Right atrium auricular region (tissue), 2 donors: ENCODE results near the gene PRR5L. TPM values are rescaled to one million over a fixed set of nuclear protein-coding genes. Genes with fewer than 3 reads are reported as not detected.

Experiments used
- DNase-seq: peaks from one replicate; pipeline ENCODE4 v3.0.0-alpha.2; 2019; ENCODE audit warnings: low spot score
- H3K27ac ChIP-seq, 2 donors: fragments of 200-600 bp; sonication (generic); 1 replicate in 1 of 2; 2 replicates in 1 of 2; pipeline ENCODE4 v1.5.1; 2016 to 2019
- H3K27me3 ChIP-seq, 2 donors: fragments of 200-600 bp; sonication (generic); one replicate each; pipeline versions ENCODE4 v1.5.1 to v1.6.0; 2017 to 2019
- H3K36me3 ChIP-seq: fragments of 200-600 bp; sonication (generic); one replicate; pipeline ENCODE4 v1.5.1; 2016
- H3K4me1 ChIP-seq, 2 donors: fragments of 200-600 bp; sonication (generic); one replicate each; pipeline versions ENCODE4 v1.5.1 to v1.6.0; 2017 to 2019
- H3K4me3 ChIP-seq, 2 donors: fragments of 200-600 bp; sonication (generic); 1 replicate in 1 of 2; 2 replicates in 1 of 2; pipeline ENCODE4 v1.5.1; 2017 to 2019; ENCODE audit warnings: mild to moderate bottlenecking in 1 of 2, moderate library complexity in 1 of 2
- H3K9me3 ChIP-seq, 2 donors: fragments of 200-600 bp; sonication (generic); one replicate each; pipeline ENCODE4 v1.5.1; 2019
- total RNA-seq, 2 donors: library from RNA; depleted of rRNA; stranded (reverse); fragments of >200 nt; gene quantifications; one replicate each; pipeline ENCODE4 v1.1.0, GENCODE V29; 2016
- TF ChIP-seq, protein P1 (sequence below), 2 donors: fragments of 200-600 bp; sonication (generic); IDR thresholded peaks; one replicate each; pipeline ENCODE4 v1.5.1; 2019; ENCODE audit warnings: antibody characterized with exemption in 2 of 2

PRR5L gene
- total RNA-seq, 2 donors from 2014 or later, result 1.3 to 6.8 TPM

DNA sequence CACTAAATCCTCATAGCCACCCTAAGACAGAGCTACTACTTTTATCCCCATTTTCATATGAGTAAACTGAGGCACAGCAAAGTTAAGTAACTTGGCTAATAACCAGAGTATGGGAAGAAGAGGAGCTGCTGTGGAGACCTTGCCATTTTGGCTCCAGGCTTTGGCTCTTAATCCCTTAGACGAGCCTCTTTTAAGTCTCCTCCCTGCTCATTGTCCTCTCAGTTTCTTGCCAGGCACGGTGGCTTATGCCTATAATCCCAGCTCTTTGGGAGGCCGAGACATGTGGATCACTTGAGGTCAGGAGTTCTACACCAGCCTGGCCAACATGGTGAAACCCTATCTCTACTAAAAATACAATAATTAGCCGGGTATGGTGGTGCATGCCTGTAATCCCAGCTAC is 78.6 kb downstream of the PRR5L start:
- Histone ChIP-seq H3K4me1 (peaks cover 0 to 9% of the 10 kb centered on the region in 2 donors), H3K27me3 (no peaks in the 10 kb centered on the region), H3K27ac (no peak overlapping the region), H3K4me3 (no peak overlapping the region), H3K9me3 (no peaks in the 10 kb centered on the region), H3K36me3 (no peaks in the 10 kb centered on the region)
- no peak for DNase-seq
- TF ChIP-seq, protein P1, sequence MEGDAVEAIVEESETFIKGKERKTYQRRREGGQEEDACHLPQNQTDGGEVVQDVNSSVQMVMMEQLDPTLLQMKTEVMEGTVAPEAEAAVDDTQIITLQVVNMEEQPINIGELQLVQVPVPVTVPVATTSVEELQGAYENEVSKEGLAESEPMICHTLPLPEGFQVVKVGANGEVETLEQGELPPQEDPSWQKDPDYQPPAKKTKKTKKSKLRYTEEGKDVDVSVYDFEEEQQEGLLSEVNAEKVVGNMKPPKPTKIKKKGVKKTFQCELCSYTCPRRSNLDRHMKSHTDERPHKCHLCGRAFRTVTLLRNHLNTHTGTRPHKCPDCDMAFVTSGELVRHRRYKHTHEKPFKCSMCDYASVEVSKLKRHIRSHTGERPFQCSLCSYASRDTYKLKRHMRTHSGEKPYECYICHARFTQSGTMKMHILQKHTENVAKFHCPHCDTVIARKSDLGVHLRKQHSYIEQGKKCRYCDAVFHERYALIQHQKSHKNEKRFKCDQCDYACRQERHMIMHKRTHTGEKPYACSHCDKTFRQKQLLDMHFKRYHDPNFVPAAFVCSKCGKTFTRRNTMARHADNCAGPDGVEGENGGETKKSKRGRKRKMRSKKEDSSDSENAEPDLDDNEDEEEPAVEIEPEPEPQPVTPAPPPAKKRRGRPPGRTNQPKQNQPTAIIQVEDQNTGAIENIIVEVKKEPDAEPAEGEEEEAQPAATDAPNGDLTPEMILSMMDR (IDR thresholded peaks at IDR 0.05), result no peak

DNA sequence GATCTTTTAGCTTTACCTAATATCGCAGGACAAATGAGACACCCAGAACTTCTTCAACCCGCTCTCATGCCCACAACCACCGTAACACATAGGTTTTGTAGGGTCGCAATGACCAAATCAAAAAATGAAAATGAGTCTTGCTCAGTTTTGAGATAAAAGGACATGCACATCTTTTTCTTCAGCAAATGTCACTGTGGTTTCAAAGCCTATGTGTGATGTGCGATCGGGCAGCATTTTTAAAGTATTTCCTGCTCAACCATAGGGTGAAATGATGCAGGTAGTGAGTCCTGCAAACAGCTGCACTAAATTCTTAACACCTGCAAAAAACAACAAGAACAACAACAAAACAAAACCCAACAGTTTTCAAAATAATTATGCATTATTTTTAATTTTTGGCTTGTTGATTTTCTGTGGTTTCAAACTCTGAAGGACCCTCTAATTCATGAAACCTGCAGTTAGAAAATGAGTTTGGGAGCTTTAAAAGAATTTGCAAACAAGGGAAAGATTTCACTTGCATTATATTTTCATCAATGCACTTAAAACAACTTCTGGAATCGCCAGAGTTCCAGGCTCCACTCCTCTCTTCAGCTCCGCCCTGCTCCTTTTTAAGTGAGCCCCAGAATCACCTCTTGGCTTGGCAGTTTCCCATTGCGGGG is 79.4 kb downstream of the PRR5L start:
- Histone ChIP-seq H3K9me3 (no peaks in the 10 kb centered on the region), H3K4me3 (peak overlapping the region in 1 of 2 donors; percentile 68), H3K36me3 (no peaks in the 10 kb centered on the region), H3K27me3 (no peaks in the 10 kb centered on the region), H3K27ac (peak overlapping the region in 1 of 2 donors; percentile 61), H3K4me1 (peaks cover 0 to 9% of the 10 kb centered on the region in 2 donors)
- TF ChIP-seq, protein P1 (IDR thresholded peaks at IDR 0.05), result no peak
- DNase-seq, result no peak

DNA sequence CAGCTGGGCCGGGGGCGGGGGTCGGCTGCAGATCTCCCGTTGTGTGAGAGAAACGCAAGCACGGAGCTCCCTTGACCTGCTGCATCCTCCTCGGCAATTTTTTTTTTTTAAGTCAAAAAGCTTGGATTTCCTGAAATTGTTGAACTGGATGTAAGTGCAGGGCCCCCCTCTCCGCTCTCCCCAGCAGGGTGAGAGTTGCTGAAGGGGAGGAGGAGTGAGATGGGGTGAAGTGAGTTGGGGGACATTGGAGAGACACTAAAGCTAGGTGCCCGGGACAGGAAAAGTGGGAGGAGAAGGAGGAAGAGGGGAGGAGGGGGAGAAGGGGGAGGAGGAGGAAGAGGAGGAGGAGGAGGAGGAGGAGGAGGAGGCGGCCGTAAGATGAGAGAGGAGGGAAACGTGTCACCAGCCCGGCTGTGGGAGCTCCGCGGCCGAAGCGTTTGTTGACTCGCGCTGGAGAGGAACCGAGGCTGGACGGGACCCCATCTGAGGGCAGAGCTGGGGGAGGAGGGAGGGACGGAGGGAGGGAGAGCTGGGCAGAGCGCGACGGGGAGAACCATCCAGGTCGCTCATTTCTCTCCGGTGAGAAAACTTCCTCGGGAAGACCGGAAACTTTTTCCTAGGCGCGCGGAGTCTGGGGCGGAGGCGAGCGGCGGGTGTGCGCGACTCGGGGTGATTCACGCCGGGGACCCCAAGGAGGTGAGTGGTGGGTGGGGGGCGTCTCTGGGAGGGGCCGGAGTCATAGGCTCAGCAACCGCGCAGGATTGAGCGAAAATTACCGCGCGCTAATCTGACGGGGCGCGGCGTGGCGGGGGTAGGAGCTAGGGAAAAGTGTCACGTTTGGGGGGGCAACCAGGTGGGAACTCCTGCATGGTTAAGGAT is 80.2 kb downstream of the PRR5L start:
- Histone ChIP-seq H3K36me3 (no peaks in the 10 kb centered on the region), H3K27ac (peak overlapping the region; percentile 43 to 61), H3K27me3 (no peaks in the 10 kb centered on the region), H3K4me1 (peaks cover 0 to 9% of the 10 kb centered on the region in 2 donors), H3K9me3 (no peaks in the 10 kb centered on the region), H3K4me3 (peak overlapping the region; percentile 53 to 68)
- TF ChIP-seq, protein P1 (IDR thresholded peaks at IDR 0.05), result no peak
- DNase-seq, result no peak

DNA sequence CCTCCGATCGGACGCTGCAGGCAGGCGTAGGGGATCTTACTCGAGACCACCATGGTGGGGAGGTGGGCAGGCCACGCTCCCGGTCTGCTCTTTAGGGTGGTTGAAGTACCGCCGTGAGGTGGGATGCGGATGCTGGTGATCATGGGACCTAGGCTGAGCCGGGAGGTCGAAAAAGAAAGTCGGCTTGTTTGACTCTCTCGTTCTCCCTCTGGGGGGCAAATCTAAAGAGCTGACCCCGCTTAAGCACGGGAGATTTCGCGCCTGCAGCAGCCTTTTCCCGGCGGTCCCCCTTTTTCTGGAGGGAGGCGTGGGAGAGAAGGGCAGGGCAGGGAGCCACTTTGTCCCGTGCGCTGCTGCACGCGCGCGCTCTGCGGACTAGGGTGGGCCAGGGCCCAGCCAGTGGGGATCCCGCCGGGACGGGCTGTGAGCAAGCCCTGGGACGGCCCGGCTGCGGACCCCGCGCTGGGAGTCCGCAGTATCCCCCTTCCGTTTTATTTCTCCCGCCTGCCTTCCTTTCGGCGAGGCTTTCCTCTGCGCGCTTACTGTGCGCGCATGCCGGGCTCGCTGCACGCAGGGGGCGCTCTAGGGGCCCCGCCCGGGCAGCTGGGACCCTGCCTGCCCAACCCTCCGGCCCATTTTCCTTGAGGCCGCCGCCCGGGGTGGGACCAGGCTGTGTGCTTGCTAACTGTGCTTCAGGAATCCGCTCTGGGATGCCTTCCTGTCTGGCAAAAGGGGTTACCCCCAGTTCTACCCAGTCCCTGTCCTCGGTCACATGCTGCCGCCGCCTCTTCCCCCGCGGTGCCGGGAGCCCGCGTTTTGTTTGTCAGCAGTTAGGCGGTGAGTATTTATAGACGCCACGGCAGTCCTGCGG is 81.0 kb downstream of the PRR5L start:
- Histone ChIP-seq H3K27ac (peak overlapping the region; percentile 43 to 61), H3K27me3 (no peaks in the 10 kb centered on the region)

More for the DNA sequence above, 81.0 kb downstream of the PRR5L start:
- Histone ChIP-seq H3K36me3 (no peaks in the 10 kb centered on the region), H3K4me1 (peaks cover 0 to 9% of the 10 kb centered on the region in 2 donors), H3K4me3 (peak overlapping the region; percentile 53 to 68), H3K9me3 (no peaks in the 10 kb centered on the region)
- no peak for DNase-seq
- TF ChIP-seq, protein P1 (IDR thresholded peaks at IDR 0.05), result peak; percentile 16 to 74
